B cell (primary cell): ENCODE measurements around the gene PCDHGB6. TPM values are rescaled to one million over a fixed set of nuclear protein-coding genes. Genes with fewer than 3 reads are reported as not detected.
A peak's percentile ranks its signal among the peaks of the same experiment; 100 is the strongest.
"Not testable (repeated sequence)": the region's sequence is repeated elsewhere in the genome, so short reads cannot be mapped to it uniquely, and the experiment has no call there.

Source experiments
- ATAC-seq: fragments of 200-7000 bp; cut with Tn5 transposase; one replicate; pipeline ENCODE4 v1.10.0; 2021; ENCODE audit warnings: low read depth, mild to moderate bottlenecking, moderate number of reproducible peaks, moderate library complexity
- CTCF ChIA-PET: fragments of 350-600 bp; sonication (Branson Sonifier 250); formaldehyde crosslinking; loops from one replicate; lab custom pipeline; 2021; ENCODE audit warnings: antibody characterized with exemption, inconsistent platforms; lab: Charles Lee
- POLR2A ChIA-PET: fragments of 350-600 bp; sonication (Branson Sonifier 250); formaldehyde crosslinking; loops from one replicate; lab custom pipeline; 2021; ENCODE audit warnings: antibody characterized with exemption; lab: Charles Lee
- DNase-seq: peaks from one replicate; pipeline ENCODE4 v3.0.0; 2013
- H2AFZ ChIP-seq: 2 replicates; pipeline ENCODE4 v1.6.1; 2012; ENCODE audit warnings: mild to moderate bottlenecking, low read depth, low read length; ENCODE audit not compliant: insufficient read depth, poor library complexity, severe bottlenecking
- H3K27ac ChIP-seq, 2 donors: 1 replicate in 1 of 2; 2 replicates in 1 of 2; pipeline ENCODE4 v1.5.1; 2012 to 2013; ENCODE audit warnings: low read length in 2 of 2, mild to moderate bottlenecking in 2 of 2, moderate library complexity in 1 of 2
- H3K27me3 ChIP-seq, 4 experiments: fragments of 200-600 bp in 1 of 4; sonication (generic) in 1 of 4; replicated peaks in 1 of 4; 1 replicate in 2 of 4; 2 replicates in 2 of 4; pipeline versions ENCODE4 v1.6.1 to v1.7.0; 2013 to 2016; ENCODE audit warnings: low read length in 3 of 4, mild to moderate bottlenecking in 2 of 4, mixed read lengths in 1 of 4, moderate library complexity in 1 of 4; ENCODE audit not compliant: insufficient read depth in 4 of 4, control insufficient read depth in 3 of 4; ENCODE audit errors: control extremely low read depth in 1 of 4
- H3K36me3 ChIP-seq, 2 experiments: replicated peaks in 1 of 2; 1 replicate in 1 of 2; 2 replicates in 1 of 2; pipeline versions ENCODE4 v1.6.1 to v1.7.1; 2013; ENCODE audit warnings: low read length in 1 of 2; ENCODE audit not compliant: insufficient read depth in 2 of 2, control insufficient read depth in 1 of 2; ENCODE audit errors: control extremely low read depth in 1 of 2, extremely low read depth in 1 of 2
- H3K4me1 ChIP-seq, 2 donors: fragments of 200-600 bp in 1 of 2; sonication (generic) in 1 of 2; 1 replicate in 1 of 2; 2 replicates in 1 of 2; pipeline versions ENCODE4 v1.5.1 to v1.6.1; 2013 to 2017; ENCODE audit warnings: low read length in 2 of 2; ENCODE audit not compliant: control insufficient read depth in 2 of 2, insufficient read depth in 2 of 2
- H3K4me2 ChIP-seq: replicated peaks from 2 replicates; pipeline ENCODE3; 2012; ENCODE audit warnings: mild to moderate bottlenecking, low read depth, low read length; ENCODE audit not compliant: poor library complexity, severe bottlenecking
- H3K4me3 ChIP-seq, 5 experiments: fragments of 200-600 bp in 1 of 5; sonication (generic) in 1 of 5; 1 replicate in 3 of 5; 2 replicates in 2 of 5; pipeline versions ENCODE4 v1.5.1 to v1.7.0; 2011 to 2016; ENCODE audit warnings: low read length in 4 of 5, mild to moderate bottlenecking in 4 of 5, low read depth in 2 of 5, control low read depth in 1 of 5, moderate library complexity in 1 of 5; ENCODE audit not compliant: insufficient read depth in 1 of 5; ENCODE audit errors: control extremely low read depth in 1 of 5, extremely low read depth in 1 of 5
- H3K79me2 ChIP-seq: fragments of 200-600 bp; sonication (generic); one replicate; pipeline ENCODE4 v1.6.0; 2016; ENCODE audit warnings: low read length; ENCODE audit not compliant: control insufficient read depth, insufficient read depth
- H3K9ac ChIP-seq: fragments of 200-600 bp; sonication (generic); 2 replicates; pipeline ENCODE4 v1.6.1; 2017; ENCODE audit warnings: mild to moderate bottlenecking, low read length, moderate library complexity
- H3K9me3 ChIP-seq, 3 donors: one replicate each; pipeline versions ENCODE4 v1.6.1 to v1.7.1; 2013; ENCODE audit warnings: low read length in 2 of 3; ENCODE audit not compliant: control insufficient read depth in 2 of 3, insufficient read depth in 1 of 3; ENCODE audit errors: control extremely low read depth in 1 of 3
- H4K20me1 ChIP-seq: 2 replicates; pipeline ENCODE4 v1.6.0; 2012; ENCODE audit warnings: mild to moderate bottlenecking, low read length; ENCODE audit not compliant: insufficient read depth, control insufficient read depth, poor library complexity, severe bottlenecking
- H3K27ac Mint-ChIP-seq: one replicate; pipeline ENCODE4 v1.8.0; 2021; ENCODE audit warnings: mixed read lengths
- H3K27me3 Mint-ChIP-seq: one replicate; pipeline ENCODE4 v1.8.0; 2021; ENCODE audit warnings: mixed read lengths
- H3K4me1 Mint-ChIP-seq: one replicate; pipeline ENCODE4 v1.8.0; 2021; ENCODE audit warnings: mixed read lengths
- H3K4me3 Mint-ChIP-seq: one replicate; pipeline ENCODE4 v1.8.0; 2021; ENCODE audit warnings: mixed read lengths
- H3K9me3 Mint-ChIP-seq: one replicate; pipeline ENCODE4 v1.8.0; 2022; ENCODE audit warnings: mixed read lengths; ENCODE audit not compliant: insufficient read depth
- CTCF ChIP-seq: fragments of 200-600 bp; IDR thresholded peaks from one replicate; pipeline ENCODE4 v1.8.0; 2022; ENCODE audit warnings: antibody characterized with exemption, mild to moderate bottlenecking
- EZH2 ChIP-seq: IDR thresholded peaks from 2 replicates; pipeline ENCODE4 v1.6.1; 2012; ENCODE audit warnings: borderline replicate concordance, low read depth, mild to moderate bottlenecking, moderate library complexity, low read length; ENCODE audit not compliant: insufficient read depth, poor library complexity, severe bottlenecking
- WGBS: methylation state at CpG from one replicate; pipeline ENCODE4 v1.1.5; 2013; ENCODE audit warnings: missing lambda C conversion rate; ENCODE audit not compliant: insufficient coverage; 5-methylcytosine and 5-hydroxymethylcytosine counted together
- intact Hi-C: fragments of 100-400 bp; cut with micrococcal nuclease; formaldehyde crosslinking; loops from one replicate; pipeline ENCODE4 v1.10.0; 2022
- polyA plus RNA-seq: library from polyadenylated mRNA; depleted of rRNA; stranded (reverse); fragments of >200 nt; gene quantifications from 2 replicates; pipeline ENCODE4 v1.2.3, GENCODE V29; 2012
- total RNA-seq, 2 donors: library from RNA; stranded (reverse); fragments of 120-200 nt in 1 of 2; gene quantifications; 1 replicate in 1 of 2; 2 replicates in 1 of 2; pipeline versions ENCODE4 v1.2.3 to v1.2.4, GENCODE V29; 2013 to 2022

The PCDHGB6 gene
- total and polyA plus RNA-seq, 2 donors (not counting 1 experiment from before 2014, with no cell fraction given): 0.33 to 2.1 TPM

GRCh38 chr5:141387557-141388311 lies 20.1 kb upstream of the PCDHGB6 start, which contains the start of gene PCDHGB4:
Gene PCDHGB4, plus strand, starts transcription at chr5:141387698. Its CDS starts 187 bp downstream, at chr5:141387885.
- H3K27ac ChIP-seq, H3K4me1 ChIP-seq, POLR2A ChIA-PET, intact Hi-C loops, H3K79me2 ChIP-seq, H3K4me2 ChIP-seq, H3K9me3 Mint-ChIP-seq, H3K27ac Mint-ChIP-seq, H3K36me3 ChIP-seq, H2AFZ ChIP-seq, H3K4me3 ChIP-seq, H3K4me1 Mint-ChIP-seq, H4K20me1 ChIP-seq, H3K9ac ChIP-seq: not testable (repeated sequence)
- Histone ChIP-seq H3K27me3 (peaks cover 0 to 60% (median 39%) of the 10 kb centered on the region in 4 experiments), H3K9me3 (peaks cover 6 to 48% (median 27%) of the 10 kb centered on the region in 3 donors)
- WGBS: 55% methylated on average over 11 of the region's 40 CpGs
- Mint-ChIP-seq H3K27me3 (peaks cover 64% of the 10 kb centered on the region), H3K4me3 (peak within 1 kb of the TSS; percentile 45)
- ATAC-seq (peak; percentile 65), DNase-seq (peak; percentile 8)
- peak; percentile 24 for TF ChIP-seq CTCF
- CTCF ChIA-PET: interaction anchor here (1.1 to 1.3 kb wide), 2 partner anchors 26 to 176 kb away, joined by 3 to 4 read pairs; partner anchors contain the start of gene PCDHGA10

- H3K9me3 Mint-ChIP-seq: peaks cover 11% of the 10 kb centered on the region
- Histone ChIP-seq H3K4me1 (no peaks in the 10 kb centered on the region), H2AFZ (no peak overlapping the region), H3K27ac (no peak overlapping the region), H3K27me3 (peaks cover 0 to 60% (median 38%) of the 10 kb centered on the region in 4 experiments), H3K4me2 (no peak overlapping the region), H3K9ac (no peak overlapping the region), H3K4me3 (no peak overlapping the region), H3K36me3 (no peaks in the 10 kb centered on the region), H3K79me2 (no peaks in the 10 kb centered on the region), H3K9me3 (peaks cover 5 to 48% (median 31%) of the 10 kb centered on the region in 3 donors), H4K20me1 (no peaks in the 10 kb centered on the region)
- ChIA-PET POLR2A (no interaction called here), CTCF (no interaction called here)
- no peak overlapping the region for H3K4me3 Mint-ChIP-seq
- intact Hi-C loops: no loop called here
- H3K27ac Mint-ChIP-seq: no peak overlapping the region
- 80% methylated on average over 2 of the region's 10 CpGs for WGBS
- ATAC-seq (no peak), DNase-seq (no peak)
- no peak for TF ChIP-seq EZH2
- TF ChIP-seq CTCF: no peak
- peaks cover 3% of the 10 kb centered on the region for H3K4me1 Mint-ChIP-seq
- peaks cover 64% of the 10 kb centered on the region for H3K27me3 Mint-ChIP-seq
Measured at GRCh38 chr5:141388661-141389060, 19.2 kb upstream of the PCDHGB6 start.
